ENCODE data around the gene ZNF740.
"Not testable (repeated sequence)": the region's sequence is repeated elsewhere in the genome, so short reads cannot be mapped to it uniquely, and the experiment has no call there.

The ZNF740 gene

GRCh38 chr12:53180220-53180930 lies at the start of gene ZNF740, which contains the start of gene CSAD:
ZNF740 (plus strand) TSS chr12:53180722; CDS start chr12:53181984, 1,262 bp downstream.
CSAD (minus strand) TSS chr12:53180925; CDS start chr12:53173470, 7,455 bp downstream.
- peak; percentile 96 for DNase-seq

GRCh38 chr12:53131844-53132243 lies 48.7 kb upstream of the ZNF740 start:
- no peak for DNase-seq

GRCh38 chr12:53133722-53134121 lies 46.8 kb upstream of the ZNF740 start:
- DNase-seq: no peak

GRCh38 chr12:53143355-53143754 lies 37.2 kb upstream of the ZNF740 start:
- DNase-seq: no peak

- DNase-seq: no peak
Measured at GRCh38 chr12:53145383-53146260, 34.9 kb upstream of the ZNF740 start.

- no peak for DNase-seq
Measured at GRCh38 chr12:53147181-53147580, 33.3 kb upstream of the ZNF740 start.

- DNase-seq: no peak
Measured at GRCh38 chr12:53147653-53148052, 32.9 kb upstream of the ZNF740 start.

- DNase-seq: no peak
Measured at GRCh38 chr12:53151039-53151438, 29.5 kb upstream of the ZNF740 start.

GRCh38 chr12:53152390-53152789 lies 28.1 kb upstream of the ZNF740 start:
- DNase-seq: no peak

GRCh38 chr12:53159195-53159839 lies 21.2 kb upstream of the ZNF740 start:
- DNase-seq: peak; percentile 18

- DNase-seq: no peak
Measured at GRCh38 chr12:53160000-53160399, 20.5 kb upstream of the ZNF740 start.

GRCh38 chr12:53160673-53161072 lies 19.8 kb upstream of the ZNF740 start:
- DNase-seq: no peak

- no peak for DNase-seq
Measured at GRCh38 chr12:53161119-53161911, 19.2 kb upstream of the ZNF740 start.

GRCh38 chr12:53163008-53163407 lies 17.5 kb upstream of the ZNF740 start:
- DNase-seq: not testable (repeated sequence)

GRCh38 chr12:53166837-53167236 lies 13.7 kb upstream of the ZNF740 start:
- no peak for DNase-seq

- DNase-seq: no peak
Measured at GRCh38 chr12:53169644-53170043, 10.9 kb upstream of the ZNF740 start.

GRCh38 chr12:53170215-53170614 lies 10.3 kb upstream of the ZNF740 start:
- no peak for DNase-seq

GRCh38 chr12:53170876-53171724 lies 9.4 kb upstream of the ZNF740 start:
- DNase-seq: no peak

- DNase-seq: no peak
Measured at GRCh38 chr12:53171725-53172329, 8.7 kb upstream of the ZNF740 start.

- no peak for DNase-seq
Measured at GRCh38 chr12:53172352-53172751, 8.2 kb upstream of the ZNF740 start.

GRCh38 chr12:53173085-53173715 lies 7.3 kb upstream of the ZNF740 start:
- DNase-seq: no peak

All from NCI-H1417 treated with DMSO at 0.1 percent for 48 hours (cell line).